DOHH2 (cell line): ENCODE data around the gene GPN1.
"Not testable (repeated sequence)": the region's sequence is repeated elsewhere in the genome, so short reads cannot be mapped to it uniquely, and the experiment has no call there.

ENCODE experiments used
- H3F3A ChIP-seq: fragments of 200-600 bp; sonication (generic), shearing (Covaris generic); 2 replicates; pipeline ENCODE4 v1.6.0; 2016; ENCODE audit warnings: antibody characterized with exemption, mild to moderate bottlenecking; ENCODE audit not compliant: control insufficient read depth, insufficient read depth
- H3K27ac ChIP-seq: fragments of 200-600 bp; sonication (generic); 2 replicates; pipeline ENCODE4 v1.5.1; 2014; ENCODE audit warnings: low read depth, mild to moderate bottlenecking, low read length, moderate library complexity
- H3K27me3 ChIP-seq: fragments of 200-600 bp; sonication (generic); 2 replicates; pipeline ENCODE4 v1.6.1; 2014; ENCODE audit warnings: mild to moderate bottlenecking, low read length, mixed read lengths; ENCODE audit not compliant: control insufficient read depth
- H3K36me3 ChIP-seq: fragments of 200-600 bp; sonication (generic); 2 replicates; pipeline ENCODE4 v1.6.1; 2014; ENCODE audit warnings: mild to moderate bottlenecking, low read length, moderate library complexity, mixed read lengths; ENCODE audit not compliant: control insufficient read depth
- H3K4me1 ChIP-seq: fragments of 200-600 bp; sonication (generic); 2 replicates; pipeline ENCODE4 v1.6.1; 2014; ENCODE audit warnings: mild to moderate bottlenecking, low read length, mixed read lengths; ENCODE audit not compliant: control insufficient read depth
- H3K4me2 ChIP-seq: fragments of 200-600 bp; sonication (generic); 2 replicates; pipeline ENCODE4 v1.6.0; 2014; ENCODE audit warnings: mild to moderate bottlenecking, low read length, moderate library complexity
- H3K4me3 ChIP-seq: fragments of 200-600 bp; sonication (generic); 2 replicates; pipeline ENCODE4 v1.5.1; 2014; ENCODE audit warnings: mild to moderate bottlenecking, low read length, mixed read lengths
- H3K79me2 ChIP-seq: fragments of 200-600 bp; sonication (generic); 2 replicates; pipeline ENCODE4 v1.6.1; 2014; ENCODE audit warnings: mild to moderate bottlenecking, low read length, mixed read lengths; ENCODE audit not compliant: control insufficient read depth
- H3K9me2 ChIP-seq: fragments of 200-600 bp; sonication (generic); replicated peaks from 2 replicates; pipeline ENCODE4 v1.6.1; 2014; ENCODE audit warnings: mild to moderate bottlenecking, low read length, mixed read lengths; ENCODE audit not compliant: control insufficient read depth
- H3K9me3 ChIP-seq: fragments of 200-600 bp; sonication (generic); 2 replicates; pipeline ENCODE4 v1.6.1; 2014; ENCODE audit warnings: antibody characterized with exemption, low read length, mixed read lengths; ENCODE audit not compliant: control insufficient read depth, insufficient read depth
- H4K20me1 ChIP-seq: fragments of 200-600 bp; sonication (generic); 2 replicates; pipeline ENCODE4 v1.6.0; 2014; ENCODE audit warnings: low read depth, mild to moderate bottlenecking, antibody characterized with exemption, low read length, moderate library complexity; ENCODE audit not compliant: control insufficient read depth, insufficient read depth
- EZH2phosphoT487 ChIP-seq: fragments of 200-600 bp; sonication (generic); IDR thresholded peaks from 2 replicates; pipeline ENCODE4 v1.6.1; 2017; ENCODE audit warnings: borderline replicate concordance, mild to moderate bottlenecking, antibody characterized with exemption, low read length, moderate library complexity, mixed read lengths
- TF ChIP-seq, protein P1 (sequence below): fragments of 200-600 bp; sonication (generic); IDR thresholded peaks from one replicate; pipeline ENCODE4 v1.5.1; 2014; ENCODE audit warnings: antibody characterized with exemption, mild to moderate bottlenecking, low read depth, low read length; ENCODE audit not compliant: poor library complexity, severe bottlenecking

GPN1 gene

DNA sequence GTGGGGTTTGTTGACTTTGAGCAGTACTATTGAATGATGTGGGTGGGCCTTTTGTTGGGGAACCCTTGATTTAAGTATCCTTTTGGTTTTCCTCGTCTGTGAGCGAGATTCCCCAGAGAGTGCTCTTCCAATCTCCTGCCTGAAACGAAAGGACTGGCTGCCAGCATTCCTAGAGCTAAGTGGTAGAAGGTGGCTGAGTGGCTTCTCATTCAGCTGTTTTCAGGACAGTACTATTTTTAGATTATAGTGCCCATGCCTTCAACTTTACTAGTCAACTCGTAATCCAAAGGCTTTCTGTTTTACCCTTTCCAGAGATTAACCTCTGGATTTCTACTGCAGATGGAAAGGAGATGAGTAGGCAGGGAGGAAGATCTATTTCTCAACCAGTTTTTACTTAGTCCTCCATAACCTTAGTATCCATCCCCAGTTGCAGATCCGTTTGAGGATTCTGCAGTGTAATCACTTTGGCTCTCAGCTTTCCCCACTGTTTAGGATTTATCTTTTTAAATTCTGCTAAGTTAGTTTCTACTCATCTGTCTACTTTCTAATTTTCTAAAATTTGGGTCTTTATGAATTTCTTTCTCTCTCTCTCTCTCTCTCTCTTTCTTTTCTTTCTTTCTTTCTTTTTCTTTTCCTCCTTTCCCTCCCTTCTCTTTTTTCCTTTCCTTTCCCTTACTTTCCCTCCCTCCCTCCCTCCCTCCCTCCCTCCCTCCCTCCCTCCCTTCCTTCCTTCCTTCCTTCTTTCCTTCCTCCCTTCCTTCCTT is 44.1 kb downstream of the GPN1 start:
- Histone ChIP-seq H3K4me1 (no peaks in the 10 kb centered on the region), H3K4me3 (no peak overlapping the region), H3F3A (no peaks in the 10 kb centered on the region), H3K9me3 (no peaks in the 10 kb centered on the region), H3K79me2 (no peaks in the 10 kb centered on the region), H3K4me2 (no peak overlapping the region), H4K20me1 (no peaks in the 10 kb centered on the region), H3K9me2 (no peaks in the 10 kb centered on the region), H3K27ac (no peak overlapping the region), H3K36me3 (peaks cover 50% of the 10 kb centered on the region), H3K27me3 (no peaks in the 10 kb centered on the region)
- no peak for TF ChIP-seq EZH2phosphoT487
- TF ChIP-seq, protein P1, sequence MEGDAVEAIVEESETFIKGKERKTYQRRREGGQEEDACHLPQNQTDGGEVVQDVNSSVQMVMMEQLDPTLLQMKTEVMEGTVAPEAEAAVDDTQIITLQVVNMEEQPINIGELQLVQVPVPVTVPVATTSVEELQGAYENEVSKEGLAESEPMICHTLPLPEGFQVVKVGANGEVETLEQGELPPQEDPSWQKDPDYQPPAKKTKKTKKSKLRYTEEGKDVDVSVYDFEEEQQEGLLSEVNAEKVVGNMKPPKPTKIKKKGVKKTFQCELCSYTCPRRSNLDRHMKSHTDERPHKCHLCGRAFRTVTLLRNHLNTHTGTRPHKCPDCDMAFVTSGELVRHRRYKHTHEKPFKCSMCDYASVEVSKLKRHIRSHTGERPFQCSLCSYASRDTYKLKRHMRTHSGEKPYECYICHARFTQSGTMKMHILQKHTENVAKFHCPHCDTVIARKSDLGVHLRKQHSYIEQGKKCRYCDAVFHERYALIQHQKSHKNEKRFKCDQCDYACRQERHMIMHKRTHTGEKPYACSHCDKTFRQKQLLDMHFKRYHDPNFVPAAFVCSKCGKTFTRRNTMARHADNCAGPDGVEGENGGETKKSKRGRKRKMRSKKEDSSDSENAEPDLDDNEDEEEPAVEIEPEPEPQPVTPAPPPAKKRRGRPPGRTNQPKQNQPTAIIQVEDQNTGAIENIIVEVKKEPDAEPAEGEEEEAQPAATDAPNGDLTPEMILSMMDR = no peak

DNA sequence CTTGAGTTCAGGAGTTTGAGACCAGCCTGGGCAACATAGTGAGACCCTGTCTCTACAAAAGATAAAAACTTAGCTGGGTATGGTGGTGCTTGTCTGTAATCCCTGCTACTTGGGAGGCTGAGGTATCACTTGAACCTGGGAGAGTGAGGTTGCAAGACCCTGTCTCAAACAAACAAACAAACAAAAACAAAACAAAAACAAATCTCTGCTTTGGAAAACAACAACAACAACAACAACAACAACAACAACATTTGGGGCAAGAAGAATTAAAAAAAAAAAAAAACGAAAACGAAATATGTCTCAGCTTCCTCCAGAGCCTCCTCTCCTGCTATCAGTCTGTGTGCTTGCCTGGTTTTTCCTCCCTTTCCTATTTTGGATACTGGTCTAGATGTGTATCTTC is 51.7 kb downstream of the GPN1 start:
- Histone ChIP-seq H3K79me2 (no peaks in the 10 kb centered on the region), H3K27me3 (no peaks in the 10 kb centered on the region), H3K4me1 (no peaks in the 10 kb centered on the region), H3K9me3 (no peaks in the 10 kb centered on the region), H3K36me3 (peaks cover 59% of the 10 kb centered on the region), H4K20me1 (no peaks in the 10 kb centered on the region), H3K27ac (no peak overlapping the region), H3K4me3 (no peak overlapping the region), H3K4me2 (no peak overlapping the region), H3K9me2 (no peaks in the 10 kb centered on the region), H3F3A (no peaks in the 10 kb centered on the region)
- TF ChIP-seq, protein P1 = no peak
- TF ChIP-seq EZH2phosphoT487 = no peak

DNA sequence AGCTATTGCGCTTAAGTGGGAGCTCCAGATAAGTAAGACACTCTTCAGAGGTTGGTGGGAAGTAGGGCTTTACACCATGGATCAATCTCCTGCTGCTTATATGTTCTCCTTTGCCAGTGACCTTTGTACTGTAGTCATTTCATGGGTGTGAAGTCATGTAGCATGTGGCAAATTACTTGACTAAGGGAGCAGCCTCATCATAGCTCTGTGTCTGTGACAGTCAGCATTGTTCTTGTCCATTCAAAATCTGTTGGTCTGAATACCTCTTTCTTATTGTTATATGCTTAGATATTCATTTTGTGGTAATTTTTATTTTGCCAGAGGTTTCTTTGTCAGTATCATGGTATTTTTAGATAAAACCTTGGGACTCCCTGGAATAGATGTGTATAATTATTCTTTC is 53.0 kb downstream of the GPN1 start:
- TF ChIP-seq, protein P1 = no peak
- TF ChIP-seq EZH2phosphoT487 = no peak
- H3F3A ChIP-seq = no peaks in the 10 kb centered on the region
- no peaks in the 10 kb centered on the region for H3K9me3 ChIP-seq
- no peaks in the 10 kb centered on the region for H3K27me3 ChIP-seq
- no peaks in the 10 kb centered on the region for H3K79me2 ChIP-seq
- H3K4me2 ChIP-seq = no peak overlapping the region
- H3K9me2 ChIP-seq = no peaks in the 10 kb centered on the region
- H3K36me3 ChIP-seq = peaks cover 63% of the 10 kb centered on the region
- H3K27ac ChIP-seq = no peak overlapping the region
- H4K20me1 ChIP-seq = no peaks in the 10 kb centered on the region
- H3K4me1 ChIP-seq = no peaks in the 10 kb centered on the region
- no peak overlapping the region for H3K4me3 ChIP-seq

DNA sequence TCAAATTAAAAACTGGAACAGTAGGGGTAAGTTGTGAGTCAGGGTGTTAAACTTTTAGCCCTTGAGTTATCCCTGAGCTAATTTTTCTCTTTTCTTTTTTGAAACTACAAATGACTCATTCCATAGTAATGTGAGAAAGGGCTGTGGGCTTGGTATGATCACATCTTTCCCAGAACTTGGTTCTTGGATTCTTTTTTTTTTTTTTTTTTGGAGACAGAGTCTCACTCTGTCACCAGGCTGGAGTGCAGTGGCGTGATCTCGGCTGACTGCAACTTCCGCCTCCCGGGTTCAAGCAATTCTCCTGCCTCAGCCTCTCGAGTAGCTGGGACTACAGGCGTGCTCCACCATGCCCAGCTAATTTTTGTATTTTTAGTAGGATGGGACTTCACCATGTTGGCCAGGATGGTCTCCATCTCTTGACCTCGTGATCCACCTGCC is 53.5 kb downstream of the GPN1 start:
- not testable (repeated sequence) for H3K9me3 ChIP-seq, H3K4me3 ChIP-seq, H3K4me1 ChIP-seq, H3F3A ChIP-seq, H3K9me2 ChIP-seq, H3K27ac ChIP-seq, H4K20me1 ChIP-seq, H3K4me2 ChIP-seq, H3K79me2 ChIP-seq, H3K27me3 ChIP-seq
- peaks cover 59% of the 10 kb centered on the region for H3K36me3 ChIP-seq
